Sigmoid colon (tissue), 4 donors: ENCODE data around the gene SLC18B1.

ENCODE experiments used
- EP300 ChIP-seq, 4 donors: sonication (generic); formaldehyde crosslinking; IDR thresholded peaks; one replicate each; pipeline ENCODE4 v1.6.1; 2017; ENCODE audit warnings: antibody characterized with exemption in 4 of 4
- POLR2A ChIP-seq, 2 donors: fragments of 450-650 bp; IDR thresholded peaks; one replicate each; pipeline ENCODE4 v1.6.1; 2016; ENCODE audit warnings: antibody characterized with exemption in 2 of 2, mild to moderate bottlenecking in 2 of 2, moderate library complexity in 2 of 2
- TF ChIP-seq, protein P1 (sequence below), 4 experiments: fragments of 450-650 bp in 3 of 4; fragments of 200-600 bp in 1 of 4; IDR thresholded peaks; one replicate each; pipeline ENCODE4 v1.5.1; 2016 to 2019; ENCODE audit warnings: antibody characterized with exemption in 4 of 4, mild to moderate bottlenecking in 3 of 4, moderate library complexity in 2 of 4

DNA sequence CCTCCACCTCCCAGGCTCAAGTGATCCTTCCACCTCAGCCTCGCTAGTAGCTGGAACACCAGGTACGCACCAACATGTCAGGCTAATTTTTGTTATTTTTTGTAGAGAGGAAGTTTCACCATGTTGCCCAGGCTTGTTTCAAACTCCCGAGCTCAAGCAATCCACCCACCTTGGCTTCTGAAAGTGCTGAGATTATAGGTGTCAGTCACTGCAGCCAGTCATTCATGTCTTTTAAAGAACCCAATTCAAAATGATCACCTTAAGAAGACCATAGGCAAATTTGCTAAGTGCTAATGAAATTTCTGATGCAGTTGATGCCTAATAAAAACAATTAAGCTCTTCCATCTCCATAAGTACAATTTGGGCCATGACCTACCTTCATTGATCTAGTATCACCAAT, 38.2 kb downstream of the SLC18B1 start:
- TF ChIP-seq, protein P1, sequence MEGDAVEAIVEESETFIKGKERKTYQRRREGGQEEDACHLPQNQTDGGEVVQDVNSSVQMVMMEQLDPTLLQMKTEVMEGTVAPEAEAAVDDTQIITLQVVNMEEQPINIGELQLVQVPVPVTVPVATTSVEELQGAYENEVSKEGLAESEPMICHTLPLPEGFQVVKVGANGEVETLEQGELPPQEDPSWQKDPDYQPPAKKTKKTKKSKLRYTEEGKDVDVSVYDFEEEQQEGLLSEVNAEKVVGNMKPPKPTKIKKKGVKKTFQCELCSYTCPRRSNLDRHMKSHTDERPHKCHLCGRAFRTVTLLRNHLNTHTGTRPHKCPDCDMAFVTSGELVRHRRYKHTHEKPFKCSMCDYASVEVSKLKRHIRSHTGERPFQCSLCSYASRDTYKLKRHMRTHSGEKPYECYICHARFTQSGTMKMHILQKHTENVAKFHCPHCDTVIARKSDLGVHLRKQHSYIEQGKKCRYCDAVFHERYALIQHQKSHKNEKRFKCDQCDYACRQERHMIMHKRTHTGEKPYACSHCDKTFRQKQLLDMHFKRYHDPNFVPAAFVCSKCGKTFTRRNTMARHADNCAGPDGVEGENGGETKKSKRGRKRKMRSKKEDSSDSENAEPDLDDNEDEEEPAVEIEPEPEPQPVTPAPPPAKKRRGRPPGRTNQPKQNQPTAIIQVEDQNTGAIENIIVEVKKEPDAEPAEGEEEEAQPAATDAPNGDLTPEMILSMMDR (IDR thresholded peaks at IDR 0.05), result no peak
- TF ChIP-seq EP300 (IDR thresholded peaks at IDR 0.05), result no peak
- TF ChIP-seq POLR2A (IDR thresholded peaks at IDR 0.05), result no peak
